ENCODE measurements around the gene RGS9.

Gene RGS9

GRCh38 chr17:65246252-65246651, 109.1 kb downstream of the RGS9 start:
- no peak for TF ChIP-seq CTCF (conservative IDR thresholded peaks at IDR 0.05; ENCODE audit: low read depth, low read length)
- DNase-seq (ENCODE audit: low read depth), result no peak
- no peak overlapping the region for H3K4me3 ChIP-seq (ENCODE audit: low read depth, low read length)

- no peak overlapping the region for H3K4me3 ChIP-seq (ENCODE audit: low read depth, low read length)
- TF ChIP-seq CTCF (conservative IDR thresholded peaks at IDR 0.05; ENCODE audit: low read depth, low read length), result no peak
These were observed 112.6 kb downstream of the RGS9 start for GRCh38 chr17:65249774-65250173.

GRCh38 chr17:65254166-65254565, 117.0 kb downstream of the RGS9 start:
- peak; percentile 18 for DNase-seq (ENCODE audit: low read depth)
- H3K4me3 ChIP-seq (ENCODE audit: low read depth, low read length), result no peak overlapping the region
- TF ChIP-seq CTCF (conservative IDR thresholded peaks at IDR 0.05; ENCODE audit: low read depth, low read length), result no peak

More at GRCh38 chr17:65249774-65250173, 112.6 kb downstream of the RGS9 start:
- no peak for DNase-seq (ENCODE audit: low read depth)

- no peak for DNase-seq (ENCODE audit: low read depth)
- no peak for TF ChIP-seq CTCF (conservative IDR thresholded peaks at IDR 0.05; ENCODE audit: low read depth, low read length)
- no peak overlapping the region for H3K4me3 ChIP-seq (ENCODE audit: low read depth, low read length)
These were observed 122.1 kb downstream of the RGS9 start for GRCh38 chr17:65259281-65259680.

- no peak overlapping the region for H3K4me3 ChIP-seq (ENCODE audit: low read depth, low read length)
- no peak for TF ChIP-seq CTCF (conservative IDR thresholded peaks at IDR 0.05; ENCODE audit: low read depth, low read length)
- DNase-seq (ENCODE audit: low read depth), result no peak
These were observed 122.7 kb downstream of the RGS9 start for GRCh38 chr17:65259696-65260485.

GRCh38 chr17:65260626-65261025, 123.5 kb downstream of the RGS9 start:
- no peak for TF ChIP-seq CTCF (conservative IDR thresholded peaks at IDR 0.05; ENCODE audit: low read depth, low read length)
- DNase-seq (ENCODE audit: low read depth), result no peak
- H3K4me3 ChIP-seq (ENCODE audit: low read depth, low read length), result no peak overlapping the region

GRCh38 chr17:65261152-65261551, 124.0 kb downstream of the RGS9 start:
- DNase-seq (ENCODE audit: low read depth), result no peak
- peak; percentile 17 for TF ChIP-seq CTCF (conservative IDR thresholded peaks at IDR 0.05; ENCODE audit: low read depth, low read length)
- no peak overlapping the region for H3K4me3 ChIP-seq (ENCODE audit: low read depth, low read length)

All from choroid plexus epithelial cell (primary cell).